Tibial nerve (tissue), 4 donors: Measurements from ENCODE around the gene WAS. TPM values are rescaled to one million over a fixed set of nuclear protein-coding genes. Genes with fewer than 3 reads are reported as not detected.
"Not testable (repeated sequence)": the region's sequence is repeated elsewhere in the genome, so short reads cannot be mapped to it uniquely, and the experiment has no call there.

Experiments used
- DNase-seq, 2 donors: peaks; one replicate each; pipeline ENCODE4 v3.0.0-alpha.2; 2019; ENCODE audit warnings: low spot score in 2 of 2
- H3K27ac ChIP-seq, 4 donors: fragments of 200-600 bp; sonication (generic) in 3 of 4; one replicate each; pipeline ENCODE4 v1.5.1; 2017 to 2019; ENCODE audit warnings: mild to moderate bottlenecking in 1 of 4
- H3K27me3 ChIP-seq, 2 donors: fragments of 200-600 bp; sonication (generic) in 1 of 2; one replicate each; pipeline versions ENCODE4 v1.5.1 to v1.6.0; 2017 to 2019
- H3K36me3 ChIP-seq, 3 donors: fragments of 200-600 bp; sonication (generic); one replicate each; pipeline ENCODE4 v1.5.1; 2018 to 2019
- H3K4me1 ChIP-seq, 4 donors: fragments of 200-600 bp; sonication (generic) in 3 of 4; one replicate each; pipeline ENCODE4 v1.5.1; 2017 to 2019
- H3K4me3 ChIP-seq, 4 donors: fragments of 200-600 bp; sonication (generic) in 3 of 4; one replicate each; pipeline ENCODE4 v1.5.1; 2017 to 2019; ENCODE audit warnings: mild to moderate bottlenecking in 1 of 4, moderate library complexity in 1 of 4
- H3K9me3 ChIP-seq, 4 donors: fragments of 200-600 bp; sonication (generic) in 3 of 4; one replicate each; pipeline ENCODE4 v1.5.1; 2017 to 2019
- EP300 ChIP-seq, 2 donors: sonication (generic); formaldehyde crosslinking; IDR thresholded peaks; one replicate each; pipeline ENCODE4 v1.6.1; 2017; ENCODE audit warnings: antibody characterized with exemption in 2 of 2, mild to moderate bottlenecking in 1 of 2
- POLR2A ChIP-seq, 2 donors: fragments of 450-650 bp; IDR thresholded peaks; one replicate each; pipeline ENCODE4 v1.6.1; 2017; ENCODE audit warnings: antibody characterized with exemption in 2 of 2, mild to moderate bottlenecking in 2 of 2, moderate library complexity in 2 of 2
- WGBS, 2 donors: methylation state at CpG; one replicate each; pipeline ENCODE4 v1.1.5; 2018; 5-methylcytosine and 5-hydroxymethylcytosine counted together
- total RNA-seq, 4 donors: library from RNA; depleted of rRNA; stranded (reverse); fragments of >200 nt; gene quantifications; one replicate each; pipeline ENCODE4 v1.1.0, GENCODE V29; 2016
- TF ChIP-seq, protein P1 (sequence below), 5 experiments: fragments of 200-600 bp in 3 of 5; fragments of 450-650 bp in 2 of 5; sonication (generic) in 3 of 5; IDR thresholded peaks; one replicate each; pipeline ENCODE4 v1.5.1; 2016 to 2019; ENCODE audit warnings: antibody characterized with exemption in 5 of 5, mild to moderate bottlenecking in 3 of 5, moderate library complexity in 2 of 5

WAS gene
- total RNA-seq, 4 donors from 2014 or later, result 3.1 to 32.7 (median 9.8) TPM

GRCh38 chrX:48677516-48677915 is 6.1 kb upstream of the WAS start:
- no peaks in the 10 kb centered on the region for H3K36me3 ChIP-seq
- no peaks in the 10 kb centered on the region for H3K27me3 ChIP-seq
- H3K4me3 ChIP-seq, result peak overlapping the region in 1 of 4 donors; percentile 73
- H3K27ac ChIP-seq, result peak overlapping the region in 2 of 4 donors; percentile 89 to 92
- no peaks in the 10 kb centered on the region for H3K9me3 ChIP-seq
- peaks cover 0 to 18% (median 4%) of the 10 kb centered on the region in 4 donors for H3K4me1 ChIP-seq
- WGBS, 2 donors, result 22 to 47% methylated on average over 9 to 10 of the region's 10 CpGs
- TF ChIP-seq POLR2A (IDR thresholded peaks at IDR 0.05) (no peak), EP300 (IDR thresholded peaks at IDR 0.05) (no peak)
- TF ChIP-seq, protein P1, sequence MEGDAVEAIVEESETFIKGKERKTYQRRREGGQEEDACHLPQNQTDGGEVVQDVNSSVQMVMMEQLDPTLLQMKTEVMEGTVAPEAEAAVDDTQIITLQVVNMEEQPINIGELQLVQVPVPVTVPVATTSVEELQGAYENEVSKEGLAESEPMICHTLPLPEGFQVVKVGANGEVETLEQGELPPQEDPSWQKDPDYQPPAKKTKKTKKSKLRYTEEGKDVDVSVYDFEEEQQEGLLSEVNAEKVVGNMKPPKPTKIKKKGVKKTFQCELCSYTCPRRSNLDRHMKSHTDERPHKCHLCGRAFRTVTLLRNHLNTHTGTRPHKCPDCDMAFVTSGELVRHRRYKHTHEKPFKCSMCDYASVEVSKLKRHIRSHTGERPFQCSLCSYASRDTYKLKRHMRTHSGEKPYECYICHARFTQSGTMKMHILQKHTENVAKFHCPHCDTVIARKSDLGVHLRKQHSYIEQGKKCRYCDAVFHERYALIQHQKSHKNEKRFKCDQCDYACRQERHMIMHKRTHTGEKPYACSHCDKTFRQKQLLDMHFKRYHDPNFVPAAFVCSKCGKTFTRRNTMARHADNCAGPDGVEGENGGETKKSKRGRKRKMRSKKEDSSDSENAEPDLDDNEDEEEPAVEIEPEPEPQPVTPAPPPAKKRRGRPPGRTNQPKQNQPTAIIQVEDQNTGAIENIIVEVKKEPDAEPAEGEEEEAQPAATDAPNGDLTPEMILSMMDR (IDR thresholded peaks at IDR 0.05), result no peak
- DNase-seq, result no peak

GRCh38 chrX:48680467-48680866 is 3.1 kb upstream of the WAS start:
- not testable (repeated sequence) for DNase-seq, H3K27me3 ChIP-seq, H3K27ac ChIP-seq, H3K9me3 ChIP-seq, H3K4me3 ChIP-seq, H3K36me3 ChIP-seq
- WGBS, 2 donors, result 20 to 29% methylated on average over 2 of the region's 2 CpGs
- H3K4me1 ChIP-seq, result peaks cover 0 to 16% (median 3%) of the 10 kb centered on the region in 4 donors

DNA sequence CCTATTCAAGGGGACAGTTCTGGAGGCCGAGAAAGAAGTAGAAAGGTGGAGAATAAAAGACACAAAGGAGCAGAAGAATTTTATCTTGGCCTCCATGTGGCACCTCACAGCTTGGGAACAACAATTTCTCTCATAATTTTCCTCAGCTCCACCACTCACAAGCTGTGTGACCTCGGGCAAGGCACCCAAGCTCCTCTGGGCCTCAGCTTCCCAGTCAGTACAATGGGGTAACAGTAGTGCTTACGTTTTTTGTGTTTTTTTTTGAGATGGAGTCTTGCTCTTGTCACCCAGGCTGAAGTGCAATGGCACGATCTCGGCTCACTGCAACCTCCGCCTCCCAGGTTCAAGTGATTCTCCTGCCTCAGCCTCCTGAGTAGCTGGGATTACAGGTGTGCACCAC is 2.7 kb upstream of the WAS start:
- H3K4me1 ChIP-seq, result peaks cover 0 to 13% (median 2%) of the 10 kb centered on the region in 4 donors
- 78 to 89% methylated on average over 6 of the region's 6 CpGs for WGBS, 2 donors
- not testable (repeated sequence) for H3K27ac ChIP-seq

GRCh38 chrX:48681539-48682183 is 1.9 kb upstream of the WAS start:
- Histone ChIP-seq H3K27ac (no peak overlapping the region), H3K4me3 (no peak overlapping the region), H3K36me3 (no peaks in the 10 kb centered on the region), H3K27me3 (peaks cover 0 to 5% of the 10 kb centered on the region in 2 donors), H3K9me3 (no peaks in the 10 kb centered on the region), H3K4me1 (peaks cover 0 to 13% (median 2%) of the 10 kb centered on the region in 4 donors)
- 75 to 86% methylated on average over 7 to 10 of the region's 10 CpGs for WGBS, 2 donors
- TF ChIP-seq, protein P1 (IDR thresholded peaks at IDR 0.05), result no peak
- TF ChIP-seq POLR2A (IDR thresholded peaks at IDR 0.05), result no peak
- TF ChIP-seq EP300 (IDR thresholded peaks at IDR 0.05), result no peak
- DNase-seq, result no peak

More for the DNA sequence above, 2.7 kb upstream of the WAS start:
- H3K27me3 ChIP-seq, H3K36me3 ChIP-seq, DNase-seq, H3K4me3 ChIP-seq, H3K9me3 ChIP-seq: not testable (repeated sequence)

- H3K27me3 ChIP-seq, H3K4me1 ChIP-seq, DNase-seq, H3K36me3 ChIP-seq, H3K4me3 ChIP-seq, H3K9me3 ChIP-seq: not testable (repeated sequence)
- peak overlapping the region in 3 of 4 donors; percentile 10 to 68 (median 58) for H3K27ac ChIP-seq
- WGBS, 2 donors, result 76 to 84% methylated on average over 10 to 12 of the region's 12 CpGs
Measured at GRCh38 chrX:48682795-48683194, 804 bp upstream of the WAS start.

- Histone ChIP-seq H3K27me3 (peaks cover 0 to 5% of the 10 kb centered on the region in 2 donors), H3K36me3 (no peaks in the 10 kb centered on the region), H3K27ac (peak overlapping the region in 1 of 4 donors; percentile 26), H3K9me3 (no peaks in the 10 kb centered on the region), H3K4me1 (no peaks in the 10 kb centered on the region), H3K4me3 (peak overlapping the region in 2 of 4 donors; percentile 26 to 34)
- no peak for DNase-seq
- TF ChIP-seq EP300 (IDR thresholded peaks at IDR 0.05) (no peak), POLR2A (IDR thresholded peaks at IDR 0.05) (no peak)
- TF ChIP-seq, protein P1 (IDR thresholded peaks at IDR 0.05), result no peak
- WGBS, 2 donors, result 67 to 81% methylated on average over 3 to 7 of the region's 7 CpGs
Measured at GRCh38 chrX:48684134-48684533, 535 bp downstream of the WAS start.
